Stimulated activated CD4-positive, alpha-beta T cell treated with anti-CD3 and anti-CD28 coated beads, Interleukin-1b, Interleukin-23, amount 100 ng/mL, for 1 hour (primary cell): ENCODE results near the gene CACNA1A.
"Not testable (repeated sequence)": the region's sequence is repeated elsewhere in the genome, so short reads cannot be mapped to it uniquely, and the experiment has no call there.

Experiments
- DNase-seq, 2 donors: peaks; one replicate each; pipeline ENCODE4 v3.0.0-alpha.2; 2020; ENCODE audit warnings: low read depth in 2 of 2

Gene CACNA1A

DNA sequence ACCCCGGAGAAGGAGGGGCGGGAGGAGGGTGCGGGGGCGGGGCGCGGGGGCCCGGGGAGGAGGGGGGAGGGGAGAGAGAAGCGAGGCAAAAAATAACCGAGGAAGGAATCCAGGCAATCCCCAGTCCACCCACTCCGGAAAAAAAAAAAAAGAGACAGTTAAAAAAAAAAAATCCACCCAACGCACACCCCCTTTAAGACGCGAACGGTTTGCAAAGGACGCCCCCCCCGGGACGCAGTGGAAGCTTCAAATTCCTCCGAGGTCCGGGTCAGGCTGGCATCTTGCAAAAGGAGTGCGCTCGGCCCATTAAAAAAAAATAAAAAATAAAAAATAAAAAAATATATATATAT lies at the start of gene CACNA1A:
Gene CACNA1A (minus strand): TSS at position 9 of the 350 bp plus-strand sequence. CDS start 255 bp downstream, outside the sequence.
- no peak for DNase-seq

DNA sequence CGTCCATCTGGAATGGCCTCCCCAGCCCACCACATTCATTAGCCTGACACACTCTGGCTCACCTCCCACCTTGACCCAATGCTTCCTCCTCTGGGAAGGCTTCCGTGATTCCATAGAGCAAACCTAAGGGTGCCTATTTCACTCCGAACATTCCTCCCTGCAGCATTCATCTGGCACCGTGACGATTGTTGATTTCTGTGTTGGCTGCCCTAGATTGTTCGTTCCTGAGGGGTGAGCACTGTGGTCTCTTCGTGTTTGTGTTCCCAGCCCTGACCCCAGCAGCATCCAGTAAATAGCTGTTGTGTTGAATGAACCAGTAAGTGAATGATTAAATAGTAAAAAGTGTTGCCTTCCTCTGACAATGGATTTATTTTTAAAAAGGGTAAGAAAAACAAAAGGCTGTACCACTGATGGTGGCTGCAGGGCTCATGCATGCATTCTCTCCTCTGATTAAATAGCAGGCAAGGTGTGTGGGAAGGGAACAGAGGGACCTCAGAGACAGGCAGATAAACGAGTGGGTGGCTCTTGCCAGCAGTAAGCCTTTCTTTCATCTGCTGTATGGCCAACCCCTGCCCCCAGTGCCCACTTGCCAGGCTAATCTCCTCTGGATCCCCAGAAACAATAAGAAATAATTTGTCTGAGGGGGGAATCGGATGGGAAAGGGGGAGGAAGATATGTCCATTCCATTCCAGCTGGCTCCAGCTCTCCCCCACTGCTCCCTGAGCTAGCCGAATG lies 48.4 kb upstream of the CACNA1A start:
- no peak for DNase-seq

DNA sequence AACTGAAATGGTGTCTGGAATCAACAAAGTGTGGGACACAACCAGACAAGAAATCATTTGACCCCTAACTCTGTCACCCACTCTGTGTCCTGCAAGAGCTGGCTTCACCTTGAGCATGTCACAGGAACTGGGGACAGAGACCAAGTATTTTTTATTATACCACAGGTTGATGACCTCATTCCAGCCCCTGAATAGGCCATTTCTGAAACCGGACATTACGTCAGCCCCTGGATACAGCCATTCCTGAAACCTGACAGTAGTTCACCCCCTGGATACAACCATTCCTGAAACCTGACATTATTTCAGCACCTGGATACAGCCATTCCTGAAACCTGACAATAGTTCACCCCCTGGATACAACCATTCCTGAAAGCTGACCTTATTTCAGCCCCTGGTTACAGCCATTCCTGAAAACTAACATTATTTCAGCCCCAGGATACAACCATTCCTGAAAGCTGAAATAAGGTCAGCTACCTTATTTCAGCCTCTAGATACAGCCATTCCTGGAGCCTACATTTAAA lies 47.7 kb upstream of the CACNA1A start:
- no peak for DNase-seq

DNA sequence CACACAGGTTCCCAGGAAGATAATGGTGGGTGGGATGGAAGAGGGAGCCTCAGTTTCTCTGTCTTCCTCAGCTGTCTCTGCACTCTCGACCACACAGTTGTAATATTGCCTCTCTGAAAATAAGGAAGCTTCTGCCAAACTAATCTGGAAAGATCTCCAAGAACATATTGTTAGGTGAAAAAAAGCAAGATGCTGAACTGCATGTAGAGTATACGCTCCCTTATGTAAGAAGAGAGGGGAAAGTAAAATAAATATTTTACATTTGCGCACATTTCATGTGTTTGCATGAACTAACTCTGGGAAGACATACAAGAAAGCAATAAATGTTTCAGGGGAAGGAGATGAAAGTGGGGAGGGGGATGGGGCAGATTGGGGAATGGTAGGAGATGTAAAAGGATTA lies 41.9 kb upstream of the CACNA1A start:
- no peak for DNase-seq

DNA sequence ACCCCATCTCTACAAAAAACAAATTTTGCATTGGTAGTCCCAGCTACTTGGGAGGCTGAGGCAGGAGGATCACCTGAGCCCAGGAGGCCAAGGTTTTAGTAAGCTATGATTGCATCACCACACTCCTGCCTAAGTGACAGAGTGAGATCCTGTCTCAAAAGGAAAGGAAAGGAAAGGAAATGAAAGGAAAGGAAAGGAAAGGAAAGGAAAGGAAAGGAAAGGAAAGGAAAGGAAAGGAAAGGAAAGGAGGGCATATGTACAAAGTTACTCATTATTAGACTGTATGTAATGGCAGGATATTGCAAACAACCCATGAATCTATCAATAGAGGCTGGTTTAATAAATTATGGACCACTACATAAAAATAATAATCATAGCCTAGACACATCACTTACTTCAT lies 40.8 kb upstream of the CACNA1A start:
- no peak for DNase-seq

DNA sequence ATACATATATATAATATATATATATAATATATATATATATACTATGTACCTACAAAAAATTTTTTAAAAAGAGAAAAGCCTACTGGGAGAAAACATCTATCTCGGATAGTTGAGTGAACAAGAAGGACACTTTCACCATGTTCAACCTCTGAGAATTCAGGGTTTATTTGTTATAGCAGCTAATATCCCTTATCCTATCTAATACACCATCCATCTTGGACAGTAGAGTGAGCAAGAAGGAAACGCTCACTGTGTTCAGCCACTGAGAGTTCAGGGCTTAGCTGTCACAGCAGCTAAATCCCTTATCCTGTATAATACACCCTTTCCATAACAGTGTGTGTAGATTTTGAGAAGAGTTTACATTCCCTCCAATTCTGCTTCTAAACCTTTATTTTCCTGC lies 38.1 kb upstream of the CACNA1A start:
- no peak for DNase-seq

DNA sequence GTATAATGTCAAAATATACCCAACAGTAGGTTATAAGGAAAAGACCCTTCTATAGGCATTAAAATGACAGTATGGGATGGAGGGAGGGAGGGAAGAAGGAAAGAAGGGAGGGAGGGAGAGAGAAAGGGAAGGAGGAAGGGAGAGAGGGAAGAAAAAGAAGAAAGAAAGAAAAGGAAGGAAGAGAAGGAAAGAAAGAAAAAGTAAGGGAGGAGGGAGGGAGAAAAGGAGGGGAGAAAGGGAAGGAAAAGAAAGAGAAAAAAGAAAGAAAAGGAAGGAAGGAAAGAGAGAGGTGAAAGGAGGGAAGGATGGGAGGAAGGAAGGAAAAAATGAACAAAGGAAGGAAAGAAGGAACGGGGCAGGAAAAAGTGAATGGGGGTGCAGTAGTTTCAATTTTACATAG lies 35.3 kb upstream of the CACNA1A start:
- DNase-seq = no peak

DNA sequence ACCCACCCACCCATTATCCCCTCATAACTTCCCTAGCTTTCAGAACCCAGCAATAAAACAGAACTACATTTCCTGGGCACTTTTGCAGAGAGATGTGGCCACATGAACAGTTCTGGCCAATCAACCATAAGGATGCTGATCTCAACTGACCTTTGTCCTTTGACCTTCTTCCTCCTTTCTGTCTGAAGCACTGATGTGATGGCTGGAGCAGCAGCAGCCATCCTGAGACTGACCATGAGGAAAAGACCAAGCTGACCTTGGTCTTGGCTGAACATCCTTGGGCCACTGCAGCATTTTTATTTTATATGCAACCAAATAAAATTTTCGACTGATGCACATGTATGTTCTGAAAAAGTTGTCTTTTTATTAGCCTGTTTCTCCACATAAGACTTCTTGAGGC lies 33.1 kb upstream of the CACNA1A start:
- DNase-seq = no peak

DNA sequence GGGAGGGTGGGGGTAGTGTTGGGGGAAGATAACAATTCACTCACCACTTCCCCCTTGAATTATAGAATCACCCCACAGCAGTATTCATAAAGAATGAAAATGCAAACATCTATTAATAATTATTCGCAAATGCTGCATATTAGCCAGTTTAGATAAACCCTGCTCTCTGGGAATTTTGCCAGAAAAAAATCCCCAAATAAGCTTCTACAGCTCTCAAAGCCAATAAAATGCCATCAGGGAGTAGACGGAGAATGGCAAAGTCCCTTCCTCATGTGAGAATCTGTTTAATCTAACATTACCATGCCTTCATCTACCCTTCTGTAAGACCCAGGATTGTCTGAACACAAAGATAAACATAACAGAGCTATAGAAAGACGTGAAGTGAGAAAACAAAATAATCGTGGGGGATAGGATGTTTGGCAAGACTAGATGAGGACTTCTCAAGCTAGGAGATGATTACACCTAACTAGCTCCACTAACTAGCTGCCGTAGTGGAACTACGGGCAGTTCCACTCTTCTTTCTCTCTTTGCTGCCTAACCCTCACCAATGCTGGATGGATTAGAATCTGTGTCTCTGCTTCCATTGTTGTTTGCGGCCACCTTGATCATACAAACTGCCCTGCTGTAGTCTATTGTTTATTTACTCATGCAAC lies 32.4 kb upstream of the CACNA1A start:
- no peak for DNase-seq

DNA sequence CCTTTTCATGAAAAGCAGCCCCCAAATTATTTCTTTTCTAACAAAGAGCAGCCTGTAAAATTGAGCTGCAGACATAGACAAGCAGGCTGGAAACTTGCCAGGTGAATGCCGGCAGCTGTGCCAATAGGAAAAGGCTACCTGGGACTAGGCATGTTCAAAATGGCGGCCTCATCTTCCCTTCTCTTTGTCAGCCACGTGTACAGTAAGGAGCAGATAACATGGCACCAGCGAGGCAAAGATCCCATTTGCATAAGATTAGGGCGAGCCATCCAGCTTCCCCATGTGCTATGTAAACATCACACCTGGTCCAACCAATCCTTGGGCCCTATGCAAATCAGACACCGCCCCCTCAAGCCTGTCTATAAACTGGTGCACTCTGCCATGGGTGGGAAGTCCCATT lies 31.2 kb upstream of the CACNA1A start:
- no peak for DNase-seq

DNA sequence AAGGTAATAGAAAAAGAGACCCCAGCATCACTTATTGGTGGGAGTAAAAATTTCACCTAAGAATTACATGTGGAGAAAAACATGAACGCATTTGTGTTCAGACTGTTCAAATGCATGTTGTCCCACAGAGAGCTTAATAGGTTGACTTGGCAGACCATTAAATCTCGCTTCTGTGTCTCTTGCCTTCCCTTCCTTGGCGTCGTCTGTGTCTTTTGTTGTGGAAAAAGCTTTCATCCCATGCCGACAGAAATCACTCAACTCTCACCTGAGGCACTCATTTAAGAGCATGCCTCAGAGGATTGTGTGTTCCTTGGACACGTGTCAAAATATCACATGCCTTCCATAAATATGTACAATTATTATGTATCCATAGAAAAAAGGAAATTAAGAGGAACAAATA lies 24.4 kb upstream of the CACNA1A start:
- DNase-seq = no peak

DNA sequence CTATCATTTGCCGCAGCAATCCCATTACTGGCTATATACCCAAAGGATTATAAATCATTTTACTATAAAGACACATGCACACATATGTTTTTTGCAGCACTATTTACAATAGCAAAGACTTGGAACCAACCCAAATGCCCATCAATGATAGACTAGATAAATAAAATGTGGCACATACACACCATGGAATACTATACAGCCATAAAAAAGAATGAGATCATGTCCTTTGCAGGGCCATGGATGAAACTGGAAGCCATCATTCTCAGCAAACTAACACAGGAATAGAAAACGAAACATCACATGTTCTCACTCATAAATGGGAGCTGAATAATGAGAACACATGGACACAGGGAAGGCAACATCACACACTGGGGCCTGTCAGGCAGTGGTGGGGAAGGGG lies 23.4 kb upstream of the CACNA1A start:
- not testable (repeated sequence) for DNase-seq

DNA sequence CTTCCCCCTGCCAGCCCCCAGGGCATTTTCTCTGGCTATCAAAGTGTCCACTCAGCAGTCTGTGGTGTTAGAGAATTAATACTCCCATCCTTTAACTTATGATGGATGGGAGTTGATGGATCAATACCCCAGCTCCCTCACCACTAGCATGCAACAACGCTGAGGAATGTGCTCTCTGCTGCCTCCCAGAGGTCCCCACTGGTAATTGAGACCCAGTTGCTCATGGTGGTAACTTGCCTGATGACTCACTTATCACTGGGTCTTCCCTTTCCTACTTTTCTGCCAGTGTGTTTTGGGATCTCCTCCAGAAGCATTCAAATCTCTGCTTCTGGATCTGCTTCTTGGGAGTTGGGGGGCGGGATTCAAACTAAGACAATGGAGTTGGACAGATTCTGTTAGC lies 20.3 kb upstream of the CACNA1A start:
- no peak for DNase-seq

DNA sequence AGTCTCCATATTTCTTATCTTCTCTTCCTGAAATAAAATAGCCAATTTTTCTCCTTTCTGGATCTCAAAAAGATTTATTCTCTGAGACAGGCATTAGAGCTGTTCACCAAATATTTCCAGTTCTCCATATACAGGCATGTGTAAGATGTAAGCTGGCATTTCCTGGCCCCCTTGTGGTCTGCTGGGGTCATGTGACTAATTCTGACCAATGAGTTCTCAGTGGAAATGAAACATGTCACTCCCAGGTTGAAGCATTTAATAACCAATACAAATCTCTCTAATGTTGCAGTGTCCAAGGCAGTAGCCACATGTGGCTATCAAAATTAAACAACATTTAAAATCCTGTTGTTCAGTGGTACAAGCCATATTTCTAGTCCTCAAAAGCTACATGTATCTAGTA lies 14.8 kb upstream of the CACNA1A start:
- DNase-seq = no peak

DNA sequence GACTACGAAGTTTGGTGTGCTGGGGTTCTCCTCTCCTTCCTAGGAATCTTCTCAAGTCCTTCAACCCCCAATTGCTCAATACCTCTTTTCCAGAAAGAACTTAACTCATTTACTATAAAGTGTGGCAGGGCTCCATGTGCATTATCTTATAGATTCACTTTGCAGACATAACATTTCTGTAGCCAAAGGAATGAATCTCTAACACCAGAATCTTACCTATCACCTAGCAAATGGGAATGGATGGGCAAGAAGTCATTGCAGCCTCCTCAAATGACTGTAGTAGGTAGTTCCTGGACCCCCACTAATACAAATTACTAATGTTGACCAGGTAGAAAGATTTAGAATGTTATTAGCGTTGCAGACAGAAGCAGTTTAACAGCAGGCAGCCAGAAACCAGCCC lies 5.7 kb upstream of the CACNA1A start:
- no peak for DNase-seq

DNA sequence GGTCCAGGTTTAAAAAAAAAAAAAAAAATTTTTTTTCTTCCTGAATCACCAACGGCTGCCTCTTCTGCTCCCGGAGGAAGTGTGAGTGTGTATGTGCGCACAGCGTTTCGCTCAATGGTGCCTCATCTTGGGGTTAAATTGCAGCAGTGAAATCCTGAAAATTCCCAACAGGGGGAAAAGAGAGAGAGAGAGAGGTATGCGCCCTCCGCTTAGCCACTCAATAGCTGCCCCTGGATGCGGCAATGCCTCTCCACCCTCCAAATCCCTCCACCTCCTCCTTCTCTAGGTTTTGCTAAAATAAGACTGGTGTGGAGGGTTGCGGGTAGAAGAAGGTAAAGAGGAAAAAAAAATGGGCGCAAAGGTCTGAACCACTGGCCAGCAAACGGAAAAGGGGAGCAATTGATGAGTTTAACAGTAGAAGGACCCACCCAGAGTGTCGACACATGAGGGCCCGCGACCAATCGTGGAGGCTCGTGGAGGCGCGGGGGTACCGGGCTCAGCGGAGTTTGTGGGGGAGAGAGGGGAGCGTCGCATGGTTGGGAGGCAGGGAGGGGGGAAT lies 853 bp upstream of the CACNA1A start:
- DNase-seq = no peak

DNA sequence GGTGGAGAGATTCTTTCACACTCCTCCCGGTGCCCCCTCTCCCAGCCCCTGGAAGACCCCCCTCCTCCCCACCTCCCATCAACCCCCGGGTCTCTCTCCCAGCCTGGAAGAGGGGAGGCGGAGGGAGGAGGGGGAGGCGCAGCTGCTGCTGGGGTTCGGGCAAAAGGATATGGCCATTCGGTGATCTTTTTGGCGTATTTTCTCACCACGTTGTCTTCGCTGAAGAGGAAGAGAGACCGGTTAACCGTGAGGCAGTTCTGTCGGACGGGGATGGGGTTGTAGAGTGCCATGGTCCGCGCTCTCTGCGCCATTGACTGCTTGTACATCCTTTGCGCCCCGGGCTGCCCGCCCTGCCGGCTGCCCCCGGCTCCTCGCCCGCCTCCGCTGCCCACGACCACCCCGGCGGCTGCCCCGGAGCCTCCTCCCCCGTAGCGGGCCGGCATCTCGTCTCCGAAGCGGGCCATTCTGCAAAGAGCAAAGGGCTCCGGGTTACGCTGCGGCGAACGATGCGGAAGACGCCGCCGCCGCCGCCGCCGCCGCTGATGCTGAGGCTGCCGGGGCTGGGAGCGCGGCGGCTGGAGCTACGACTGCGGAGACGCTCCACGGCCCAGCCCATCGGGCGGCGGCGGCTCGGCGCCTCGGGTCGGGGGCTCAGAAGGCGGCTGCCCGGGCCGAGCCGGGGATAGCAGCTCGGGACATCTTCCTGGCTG lies 363 bp downstream of the CACNA1A start:
- DNase-seq = no peak

DNA sequence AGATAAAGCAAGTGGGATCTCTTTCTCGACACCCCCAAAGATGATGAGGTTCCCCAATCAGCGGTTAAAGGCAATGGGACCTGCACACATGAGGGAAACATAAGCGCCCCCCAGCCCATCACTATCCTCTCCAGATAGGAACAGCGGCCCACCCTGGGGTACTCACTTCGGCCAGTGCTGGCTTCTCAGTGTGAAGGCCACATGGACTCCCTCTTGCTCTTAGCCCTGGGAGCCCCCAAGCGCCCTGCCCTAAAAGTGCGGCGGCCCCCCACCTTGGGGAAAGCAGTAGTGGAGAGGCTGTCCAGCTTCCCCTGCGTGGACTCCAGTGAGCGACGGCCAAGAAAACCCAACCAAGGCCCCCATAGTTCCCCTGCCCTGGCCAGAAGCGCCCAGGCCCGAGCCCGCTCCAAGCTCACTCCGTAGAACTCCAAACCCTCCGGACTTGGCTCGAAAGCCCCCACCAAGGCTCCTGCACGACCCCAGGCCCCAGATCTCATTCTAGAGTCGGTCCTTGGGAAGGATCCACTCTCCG lies 1.0 kb downstream of the CACNA1A start:
- DNase-seq = no peak

DNA sequence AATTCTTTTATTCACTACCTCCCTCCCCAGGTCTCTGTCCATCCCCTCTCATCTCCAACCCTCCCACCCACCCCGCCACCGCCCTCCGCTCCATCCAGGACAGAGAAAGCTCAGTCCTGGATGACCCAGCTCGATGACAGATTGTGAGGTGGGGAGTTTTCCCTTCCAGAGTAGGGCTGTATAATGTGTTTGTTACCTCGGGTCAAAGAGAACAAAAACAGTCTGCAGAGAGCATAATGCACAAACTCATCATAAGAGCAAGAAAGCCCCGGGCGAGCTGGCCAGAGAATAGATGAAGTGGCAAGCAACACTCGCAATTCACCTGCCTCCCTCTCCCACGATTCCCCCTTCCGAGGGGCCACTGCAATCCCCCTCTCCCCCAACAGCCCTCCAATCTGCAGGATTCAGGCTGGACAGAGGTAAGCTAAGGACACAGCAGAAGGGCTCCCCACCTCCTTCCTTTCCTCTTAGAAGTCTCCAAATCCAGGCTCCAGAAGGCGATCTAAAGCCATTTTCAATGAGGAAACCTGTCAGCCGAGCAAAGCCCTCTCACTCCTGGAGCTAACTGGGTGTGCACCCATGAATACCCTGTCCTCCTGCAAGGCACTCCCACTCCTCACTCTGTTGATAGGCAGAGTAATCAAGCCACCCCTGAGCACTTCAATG lies 2.6 kb downstream of the CACNA1A start:
- no peak for DNase-seq

DNA sequence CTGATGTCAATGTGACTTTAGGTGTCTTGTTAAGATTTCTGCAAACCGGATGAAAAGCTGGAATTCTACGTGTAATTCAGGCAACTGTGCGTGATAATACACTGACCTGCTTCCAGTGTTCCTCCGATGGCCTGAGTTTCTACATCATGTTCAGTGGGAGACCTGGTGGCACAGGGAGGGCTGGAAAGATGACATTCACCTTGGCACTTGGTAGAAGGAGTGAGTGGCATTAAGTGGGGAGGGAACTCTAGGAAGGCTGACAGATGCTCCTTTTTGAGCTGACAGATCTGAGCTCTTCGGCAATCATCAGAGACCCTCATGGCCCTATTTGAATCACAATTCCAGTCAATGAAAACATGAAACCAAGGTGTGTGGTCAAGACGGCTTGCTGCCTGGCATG lies 4.0 kb downstream of the CACNA1A start:
- no peak for DNase-seq

DNA sequence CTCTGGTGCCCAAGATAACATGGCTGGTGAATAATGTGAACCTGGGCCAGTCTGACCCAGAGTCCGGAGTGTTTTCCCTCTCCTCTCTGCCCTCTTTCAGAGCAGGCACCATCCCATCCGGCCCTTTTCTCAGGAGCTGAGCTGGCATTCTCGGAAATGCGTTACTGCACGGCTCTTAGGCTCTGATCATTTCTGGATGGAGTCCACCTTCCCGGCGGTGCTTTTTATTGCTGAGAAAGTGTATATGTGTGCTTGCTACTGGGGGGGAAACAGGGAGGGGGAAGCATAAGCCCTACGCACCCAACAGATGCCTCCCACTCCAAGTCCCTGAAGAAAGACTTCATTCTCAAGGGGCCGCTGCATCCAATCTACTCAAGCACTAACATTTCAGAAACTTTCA lies 6.6 kb downstream of the CACNA1A start:
- no peak for DNase-seq
